T-cell (primary cell): ENCODE measurements around the gene CCN5. TPM values are rescaled to one million over a fixed set of nuclear protein-coding genes. Genes with fewer than 3 reads are reported as not detected.

Experiments used
- ATAC-seq, 4 experiments: fragments of 200-7000 bp in 3 of 4; fragments of 150-1000 bp in 1 of 4; cut with Tn5 transposase; replicated peaks in 1 of 4; 1 replicate in 3 of 4; 2 replicates in 1 of 4; pipeline ENCODE4 v1.10.0; 2021; ENCODE audit warnings: moderate library complexity in 3 of 4, mild to moderate bottlenecking in 2 of 4, moderate number of reproducible peaks in 1 of 4
- CTCF ChIA-PET, 2 donors: fragments of 300-600 bp; sonication (Branson Sonifier 250); formaldehyde crosslinking; loops; one replicate each; lab custom pipeline; 2022; ENCODE audit warnings: antibody characterized with exemption in 2 of 2; lab: Charles Lee
- POLR2A ChIA-PET, 2 donors: fragments of 300-600 bp; sonication (Branson Sonifier 250); formaldehyde crosslinking; loops; one replicate each; lab custom pipeline; 2022; ENCODE audit warnings: antibody characterized with exemption in 2 of 2; lab: Charles Lee
- DNase-seq, 35 experiments: peaks; one replicate each; pipeline versions ENCODE4 v3.0.0 to v3.0.0-alpha.2; 2013 to 2023
- H3K27ac ChIP-seq: one replicate; pipeline ENCODE4 v1.5.1; 2013; ENCODE audit warnings: low read length
- H3K27me3 ChIP-seq, 2 experiments: replicated peaks in 1 of 2; 1 replicate in 1 of 2; 2 replicates in 1 of 2; pipeline versions ENCODE4 v1.6.1 to v1.7.0; 2013; ENCODE audit warnings: low read length in 1 of 2, mixed read lengths in 1 of 2; ENCODE audit not compliant: control insufficient read depth in 2 of 2, insufficient read depth in 2 of 2; ENCODE audit errors: extremely low read depth in 1 of 2
- H3K36me3 ChIP-seq, 2 donors: 1 replicate in 1 of 2; 2 replicates in 1 of 2; pipeline versions ENCODE4 v1.6.1 to v1.7.0; 2013; ENCODE audit warnings: low read length in 1 of 2; ENCODE audit not compliant: control insufficient read depth in 2 of 2, insufficient read depth in 1 of 2; ENCODE audit errors: extremely low read depth in 1 of 2
- H3K4me1 ChIP-seq, 2 experiments: 1 replicate in 1 of 2; 2 replicates in 1 of 2; pipeline versions ENCODE4 v1.6.1 to v1.7.0; 2013; ENCODE audit warnings: low read length in 2 of 2, mixed read lengths in 1 of 2; ENCODE audit not compliant: insufficient read depth in 2 of 2, control insufficient read depth in 1 of 2; ENCODE audit errors: extremely low read depth in 1 of 2
- H3K4me3 ChIP-seq, 2 donors: 1 replicate in 1 of 2; 2 replicates in 1 of 2; pipeline versions ENCODE4 v1.5.1 to v1.7.0; 2013; ENCODE audit warnings: mild to moderate bottlenecking in 2 of 2, low read length in 1 of 2, moderate library complexity in 1 of 2; ENCODE audit not compliant: control insufficient read depth in 1 of 2; ENCODE audit errors: extremely low read depth in 1 of 2
- H3K9me3 ChIP-seq: 2 replicates; pipeline ENCODE4 v1.7.0; 2013
- H3K27ac Mint-ChIP-seq, 2 donors: one replicate each; pipeline ENCODE4 v1.8.0; 2020 to 2021; ENCODE audit warnings: mild to moderate bottlenecking in 2 of 2, mixed read lengths in 2 of 2
- H3K27me3 Mint-ChIP-seq, 2 donors: one replicate each; pipeline ENCODE4 v1.8.0; 2021 to 2022; ENCODE audit warnings: mixed read lengths in 2 of 2
- H3K36me3 Mint-ChIP-seq: one replicate; pipeline ENCODE4 v1.8.0; 2021; ENCODE audit warnings: mixed read lengths
- H3K4me1 Mint-ChIP-seq, 3 donors: one replicate each; pipeline ENCODE4 v1.8.0; 2020 to 2022; ENCODE audit warnings: mixed read lengths in 3 of 3, mild to moderate bottlenecking in 1 of 3
- H3K4me3 Mint-ChIP-seq, 3 donors: one replicate each; pipeline ENCODE4 v1.8.0; 2020 to 2022; ENCODE audit warnings: mild to moderate bottlenecking in 3 of 3, mixed read lengths in 3 of 3, moderate library complexity in 3 of 3
- H3K9me3 Mint-ChIP-seq, 3 donors: one replicate each; pipeline ENCODE4 v1.8.0; 2020 to 2022; ENCODE audit warnings: mixed read lengths in 3 of 3
- WGBS: methylation state at CpG from one replicate; pipeline ENCODE4 v1.1.5; 2013; ENCODE audit warnings: missing lambda C conversion rate; ENCODE audit not compliant: insufficient coverage; 5-methylcytosine and 5-hydroxymethylcytosine counted together
- total RNA-seq, 35 experiments: library from RNA in 6 of 35; stranded (reverse) in 6 of 35; fragments of 120-200 nt in 1 of 35; gene quantifications; one replicate each; pipeline versions ENCODE4 v1.2.1 to v1.2.4 and lab custom pipeline; 2013 to 2026

Gene CCN5
- total RNA-seq, 5 donors from 2014 or later (not counting 1 experiment from before 2014, with no cell fraction given) = 0.13 to 0.41 (median 0.29) TPM; not detected in 2

DNA sequence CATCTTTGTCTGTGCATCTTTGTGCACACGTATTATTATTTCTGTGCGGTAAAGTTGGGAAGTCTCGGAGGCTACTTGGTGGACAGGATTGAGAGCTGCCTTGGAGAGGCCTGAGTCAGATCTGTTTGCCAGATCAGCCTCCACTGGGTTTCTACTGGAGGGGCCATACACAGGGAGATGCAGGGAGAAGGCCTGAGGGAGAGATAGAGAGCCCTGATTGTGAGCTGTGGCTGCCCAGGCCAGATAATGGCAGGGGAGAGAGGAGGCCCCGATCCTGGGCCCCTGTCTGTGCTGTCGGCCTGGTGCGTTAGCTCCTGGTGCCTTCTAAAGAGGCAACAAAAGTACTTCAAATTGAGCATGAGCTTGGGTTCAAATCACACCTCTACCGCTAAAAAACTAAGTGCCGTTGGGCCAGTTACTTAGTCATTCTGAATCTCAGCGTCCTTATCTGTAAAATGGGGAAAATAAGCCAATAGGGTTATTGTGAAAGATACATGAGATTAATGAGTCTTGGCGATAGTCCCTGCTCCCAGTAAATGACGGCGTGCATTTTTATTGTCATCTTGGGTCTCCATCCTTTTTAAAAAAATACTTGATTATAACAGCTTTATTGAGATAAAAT lies 36.1 kb upstream of the CCN5 start:
- DNase-seq (no peak), ATAC-seq (no peak)
- no peaks in the 10 kb centered on the region for H3K27me3 Mint-ChIP-seq
- CTCF ChIA-PET = interaction anchor here in 1 of 2 donors (0.6 kb wide), 1 partner anchor 68 kb away, joined by 4 read pairs; no protein-coding TSS in a partner anchor
- no peaks in the 10 kb centered on the region for H3K9me3 Mint-ChIP-seq
- H3K27ac ChIP-seq = no peak overlapping the region
- POLR2A ChIA-PET = no interaction called here
- no peak overlapping the region for H3K4me3 ChIP-seq
- H3K4me1 ChIP-seq = peaks cover 0 to 5% of the 10 kb centered on the region in 2 experiments
- no peaks in the 10 kb centered on the region for H3K9me3 ChIP-seq
- peaks cover 3 to 6% (median 3%) of the 10 kb centered on the region in 3 donors for H3K4me1 Mint-ChIP-seq
- H3K36me3 ChIP-seq = no peaks in the 10 kb centered on the region
- WGBS = no CpG with 5 or more reads among the region's 12 CpGs
- H3K36me3 Mint-ChIP-seq = no peaks in the 10 kb centered on the region
- H3K27me3 ChIP-seq = no peaks in the 10 kb centered on the region
- H3K4me3 Mint-ChIP-seq = no peak overlapping the region
- no peak overlapping the region for H3K27ac Mint-ChIP-seq

DNA sequence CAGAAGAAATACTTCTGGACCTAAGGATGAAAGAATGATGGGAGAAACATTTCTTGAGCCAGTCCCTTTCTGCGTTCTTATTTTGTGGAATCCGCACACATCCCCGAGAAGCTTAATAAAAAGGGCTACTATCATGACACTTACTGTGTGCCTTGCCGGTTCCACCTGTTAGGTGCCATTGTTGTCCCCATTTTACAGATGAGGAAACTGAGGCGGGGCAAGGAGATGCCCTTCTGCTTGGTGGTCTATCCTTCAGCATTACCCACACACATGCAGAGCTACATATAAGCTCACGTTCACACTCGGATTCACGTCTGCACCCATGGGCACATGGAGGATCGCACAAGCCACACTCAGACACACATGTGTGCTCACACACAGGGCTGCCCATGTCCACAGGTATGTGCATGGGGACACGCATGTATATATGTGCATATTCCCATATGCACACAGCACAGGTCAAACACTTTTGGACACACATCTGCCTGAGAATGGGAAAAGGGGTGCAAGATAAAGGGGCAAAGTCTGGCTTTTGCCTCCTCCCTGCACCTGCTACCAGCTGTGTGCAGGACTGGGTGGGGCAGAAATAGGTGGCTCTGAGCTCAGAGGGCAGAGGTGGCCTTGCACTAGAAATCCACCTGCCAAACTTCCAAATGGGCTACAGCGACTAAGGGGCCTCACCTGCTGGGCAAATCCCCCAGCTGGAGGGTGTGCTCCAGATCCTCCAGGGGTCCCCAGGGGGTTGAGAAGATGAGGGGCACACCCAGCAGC lies 33.2 kb upstream of the CCN5 start:
- Mint-ChIP-seq H3K9me3 (no peaks in the 10 kb centered on the region), H3K4me3 (no peak overlapping the region), H3K27me3 (peaks cover under 1 to 1% of the 10 kb centered on the region in 2 donors), H3K27ac (no peak overlapping the region), H3K4me1 (peaks cover 7 to 17% (median 11%) of the 10 kb centered on the region in 3 donors), H3K36me3 (no peaks in the 10 kb centered on the region)
- POLR2A ChIA-PET = no interaction called here
- DNase-seq (no peak), ATAC-seq (no peak)
- Histone ChIP-seq H3K4me1 (peaks cover 0 to 11% of the 10 kb centered on the region in 2 experiments), H3K4me3 (no peak overlapping the region), H3K27ac (no peak overlapping the region), H3K9me3 (no peaks in the 10 kb centered on the region), H3K36me3 (no peaks in the 10 kb centered on the region), H3K27me3 (peaks cover 0 to 7% of the 10 kb centered on the region in 2 experiments)
- 94% methylated on average over 9 of the region's 11 CpGs for WGBS
- CTCF ChIA-PET = interaction anchor here (0.7 to 2.0 kb wide), 4 partner anchors 10 to 160 kb away, joined by 3 to 9 read pairs (median 4); partner anchors contain the start of gene SERINC3 (in 1 of the 2)

DNA sequence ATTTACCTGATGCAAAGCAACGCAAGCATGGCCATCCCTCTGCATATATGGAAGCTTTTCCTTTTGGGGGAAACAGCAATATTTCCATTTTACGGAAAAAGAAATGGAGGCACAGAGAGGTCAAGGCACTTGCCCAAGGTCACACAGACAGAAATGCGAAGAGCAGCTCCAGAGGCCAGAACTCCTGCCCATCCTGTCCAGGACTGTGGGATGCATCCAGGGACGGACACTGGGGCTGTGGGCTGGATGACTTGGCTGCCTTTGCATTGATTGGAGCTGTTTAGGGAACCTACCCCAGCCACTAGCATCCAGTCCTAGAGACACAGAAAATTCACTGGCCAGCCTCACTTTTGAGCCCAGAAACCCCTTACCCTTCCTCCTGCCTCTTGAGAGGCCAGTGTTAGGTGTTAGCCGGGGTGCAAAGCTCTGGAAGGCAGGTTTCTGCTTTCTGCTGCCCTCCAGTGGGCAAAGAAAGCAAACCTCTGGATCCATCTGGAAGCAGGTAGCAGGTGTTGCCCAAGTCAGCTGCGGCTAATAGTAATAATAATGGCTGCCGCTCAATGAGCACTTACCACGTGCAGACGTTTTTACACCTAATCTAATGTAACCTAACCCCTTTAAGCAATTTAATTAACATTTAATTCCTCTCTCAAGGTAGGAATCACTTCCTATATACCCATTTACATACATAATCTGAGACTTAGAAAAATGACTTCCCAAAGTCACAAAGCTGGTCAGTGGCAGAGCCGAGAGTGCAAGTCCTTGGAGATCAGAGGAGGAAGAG lies 31.7 kb upstream of the CCN5 start:
- Mint-ChIP-seq H3K27ac (no peak overlapping the region), H3K9me3 (no peaks in the 10 kb centered on the region), H3K4me1 (peaks cover 7 to 17% (median 11%) of the 10 kb centered on the region in 3 donors), H3K4me3 (no peak overlapping the region), H3K36me3 (no peaks in the 10 kb centered on the region), H3K27me3 (peaks cover 4 to 7% of the 10 kb centered on the region in 2 donors)
- Histone ChIP-seq H3K4me3 (no peak overlapping the region), H3K4me1 (peaks cover 0 to 11% of the 10 kb centered on the region in 2 experiments), H3K9me3 (no peaks in the 10 kb centered on the region), H3K27me3 (peaks cover 0 to 9% of the 10 kb centered on the region in 2 experiments), H3K27ac (no peak overlapping the region), H3K36me3 (no peaks in the 10 kb centered on the region)
- ATAC-seq (peak; percentile 69 to 92 (median 88)), DNase-seq (peak in 31 of 35 experiments; percentile 5 to 71 (median 46))
- CTCF ChIA-PET = interaction anchor here (0.6 to 2.0 kb wide), 13 partner anchors 8 to 466 kb away, joined by 3 to 9 read pairs (median 3); partner anchors contain the start of genes ADA (in 1 of the 2) and SERINC3 (in 1 of the 2)
- WGBS = 91% methylated on average over 9 of the region's 10 CpGs
- POLR2A ChIA-PET = interaction anchor here in 1 of 2 donors (0.6 kb wide), 1 partner anchor 226 kb away, joined by 13 read pairs; the partner anchor contains the start of gene PABPC1L

DNA sequence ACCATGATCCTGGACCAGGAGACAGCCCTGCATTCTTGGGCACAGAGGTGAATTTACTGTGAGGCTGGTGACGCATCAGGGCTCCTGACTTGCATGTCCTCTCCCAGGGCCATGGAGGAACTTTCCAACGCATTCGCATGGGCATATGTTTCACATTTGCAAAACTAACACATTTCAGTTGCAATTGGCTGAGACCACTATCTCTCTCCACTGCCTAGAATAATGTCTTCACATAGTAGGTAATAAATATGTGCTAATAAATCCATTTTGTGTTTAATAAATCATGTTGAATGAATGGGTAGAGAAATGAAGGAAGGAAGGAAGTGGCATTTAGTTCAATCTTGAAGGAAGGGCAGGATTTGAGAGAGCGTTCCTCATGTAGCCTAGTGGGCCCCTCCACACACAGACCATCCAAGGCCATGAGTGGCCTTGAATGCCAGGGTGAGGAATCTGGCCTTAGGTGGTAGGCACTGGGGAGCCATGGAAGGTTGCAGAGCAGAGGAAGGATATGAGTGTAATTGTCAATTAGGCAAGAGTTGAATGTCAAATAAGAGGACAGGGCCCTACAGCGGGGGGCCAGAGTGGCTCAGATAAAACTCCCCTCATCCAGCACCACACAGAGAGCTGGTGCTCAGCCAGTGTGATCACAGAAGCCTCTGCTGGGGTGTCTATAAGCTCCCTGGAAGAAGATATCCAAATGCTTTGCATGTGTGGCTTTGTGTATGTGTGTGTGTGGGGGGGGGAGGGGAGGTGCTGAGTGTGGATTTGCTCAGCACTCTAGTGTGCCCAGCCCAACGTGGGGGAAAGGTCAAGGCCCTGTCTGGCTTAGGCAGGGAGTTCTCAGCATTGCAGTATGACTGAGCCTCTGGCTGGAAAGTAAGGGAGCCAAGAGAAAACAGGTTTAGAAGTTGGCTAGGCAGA lies 30.9 kb upstream of the CCN5 start:
- Histone ChIP-seq H3K27me3 (peaks cover 0 to 9% of the 10 kb centered on the region in 2 experiments), H3K36me3 (no peaks in the 10 kb centered on the region), H3K9me3 (no peaks in the 10 kb centered on the region), H3K27ac (no peak overlapping the region), H3K4me3 (no peak overlapping the region), H3K4me1 (peaks cover 0 to 11% of the 10 kb centered on the region in 2 experiments)
- H3K36me3 Mint-ChIP-seq = no peaks in the 10 kb centered on the region
- DNase-seq = no peak
- H3K27ac Mint-ChIP-seq = peak overlapping the region in 1 of 2 donors; percentile 4
- peaks cover 7 to 17% (median 11%) of the 10 kb centered on the region in 3 donors for H3K4me1 Mint-ChIP-seq
- no peak for ATAC-seq
- H3K9me3 Mint-ChIP-seq = no peaks in the 10 kb centered on the region
- POLR2A ChIA-PET = interaction anchor here in 1 of 2 donors (0.6 kb wide), 1 partner anchor 33 kb away, joined by 3 read pairs; no protein-coding TSS in a partner anchor
- WGBS = 57% methylated on average over 2 of the region's 6 CpGs
- CTCF ChIA-PET = interaction anchor here (0.6 to 2.0 kb wide), 19 partner anchors 8 to 753 kb away, joined by 3 to 10 read pairs (median 4); no protein-coding TSS in a partner anchor
- H3K4me3 Mint-ChIP-seq = no peak overlapping the region
- H3K27me3 Mint-ChIP-seq = peaks cover 4 to 7% of the 10 kb centered on the region in 2 donors

DNA sequence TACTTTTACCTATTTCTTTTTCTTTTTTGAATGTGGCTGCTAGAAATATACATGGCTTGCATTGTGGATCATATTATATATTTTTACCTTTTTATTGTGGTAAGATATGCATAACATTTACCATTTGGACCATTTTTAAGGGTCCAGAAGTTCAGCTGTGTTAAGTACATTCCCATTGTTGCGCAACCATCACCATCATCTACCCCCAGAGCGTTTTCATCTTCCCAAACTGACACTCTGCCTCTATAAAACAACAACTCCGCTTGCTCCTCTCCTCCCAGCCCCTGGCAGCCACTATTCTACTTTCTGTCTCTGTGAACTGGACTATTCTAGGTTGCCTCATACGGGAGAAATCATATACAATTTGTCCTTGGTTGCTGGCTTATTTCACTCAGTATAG lies 28.2 kb upstream of the CCN5 start:
- DNase-seq = no peak
- Mint-ChIP-seq H3K27ac (no peak overlapping the region), H3K27me3 (peaks cover 4 to 7% of the 10 kb centered on the region in 2 donors), H3K4me1 (peaks cover 7 to 23% (median 11%) of the 10 kb centered on the region in 3 donors), H3K4me3 (no peak overlapping the region), H3K9me3 (peaks cover 0 to 3% (median 0%) of the 10 kb centered on the region in 3 donors), H3K36me3 (no peaks in the 10 kb centered on the region)
- peaks cover 0 to 9% of the 10 kb centered on the region in 2 experiments for H3K27me3 ChIP-seq
- H3K4me1 ChIP-seq = peaks cover 0 to 11% of the 10 kb centered on the region in 2 experiments
- H3K36me3 ChIP-seq = no peaks in the 10 kb centered on the region
- POLR2A ChIA-PET = no interaction called here
- WGBS = 96% methylated on average over 4 of the region's 4 CpGs
- ATAC-seq = no peak
- no peak overlapping the region for H3K27ac ChIP-seq
- CTCF ChIA-PET = no interaction called here
- H3K4me3 ChIP-seq = no peak overlapping the region
- no peaks in the 10 kb centered on the region for H3K9me3 ChIP-seq
